Loucy (cell line): ENCODE data around the gene EID2.

Experiments
- CTCF ChIP-seq: fragments of 200-600 bp; sonication (generic); conservative IDR thresholded peaks from 2 replicates; pipeline ENCODE4 v1.5.1; 2014; ENCODE audit warnings: mild to moderate bottlenecking, antibody characterized with exemption, low read length
- EZH2phosphoT487 ChIP-seq: fragments of 200-600 bp; IDR thresholded peaks from 2 replicates; pipeline ENCODE4 v1.6.1; 2018; ENCODE audit warnings: antibody characterized with exemption, mild to moderate bottlenecking, moderate library complexity, borderline replicate concordance

GRCh38 chr19:39497996-39498797, 41.8 kb downstream of the EID2 start:
- TF ChIP-seq CTCF (peak; percentile 53), EZH2phosphoT487 (no peak)
